ENCODE measurements around the gene KLHDC9. TPM values are rescaled to one million over a fixed set of nuclear protein-coding genes. Genes with fewer than 3 reads are reported as not detected.

KLHDC9 gene
- total and polyA plus RNA-seq, 9 of the 15 experiments (the other 6 are each of a cell fraction or from before 2014, with no cell fraction given), result not detected

GRCh38 chr1:161131523-161132409 lies 33.6 kb downstream of the KLHDC9 start (continued):
- TF ChIP-seq MBD1 (CRISPR knock-in tag; IDR thresholded peaks at IDR 0.05), result no peak
- no peak for TF ChIP-seq POLR2AphosphoS2 (IDR thresholded peaks at IDR 0.05; ENCODE audit: low read length)
- TF ChIP-seq, protein P1, sequence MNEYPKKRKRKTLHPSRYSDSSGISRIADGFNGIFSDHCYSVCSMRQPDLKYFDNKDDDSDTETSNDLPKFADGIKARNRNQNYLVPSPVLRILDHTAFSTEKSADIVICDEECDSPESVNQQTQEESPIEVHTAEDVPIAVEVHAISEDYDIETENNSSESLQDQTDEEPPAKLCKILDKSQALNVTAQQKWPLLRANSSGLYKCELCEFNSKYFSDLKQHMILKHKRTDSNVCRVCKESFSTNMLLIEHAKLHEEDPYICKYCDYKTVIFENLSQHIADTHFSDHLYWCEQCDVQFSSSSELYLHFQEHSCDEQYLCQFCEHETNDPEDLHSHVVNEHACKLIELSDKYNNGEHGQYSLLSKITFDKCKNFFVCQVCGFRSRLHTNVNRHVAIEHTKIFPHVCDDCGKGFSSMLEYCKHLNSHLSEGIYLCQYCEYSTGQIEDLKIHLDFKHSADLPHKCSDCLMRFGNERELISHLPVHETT (CRISPR knock-in tag; conservative IDR thresholded peaks at IDR 0.05 in 1 of 2, IDR thresholded peaks at IDR 0.05 in 1 of 2), result no peak
- TF ChIP-seq, protein P2, sequence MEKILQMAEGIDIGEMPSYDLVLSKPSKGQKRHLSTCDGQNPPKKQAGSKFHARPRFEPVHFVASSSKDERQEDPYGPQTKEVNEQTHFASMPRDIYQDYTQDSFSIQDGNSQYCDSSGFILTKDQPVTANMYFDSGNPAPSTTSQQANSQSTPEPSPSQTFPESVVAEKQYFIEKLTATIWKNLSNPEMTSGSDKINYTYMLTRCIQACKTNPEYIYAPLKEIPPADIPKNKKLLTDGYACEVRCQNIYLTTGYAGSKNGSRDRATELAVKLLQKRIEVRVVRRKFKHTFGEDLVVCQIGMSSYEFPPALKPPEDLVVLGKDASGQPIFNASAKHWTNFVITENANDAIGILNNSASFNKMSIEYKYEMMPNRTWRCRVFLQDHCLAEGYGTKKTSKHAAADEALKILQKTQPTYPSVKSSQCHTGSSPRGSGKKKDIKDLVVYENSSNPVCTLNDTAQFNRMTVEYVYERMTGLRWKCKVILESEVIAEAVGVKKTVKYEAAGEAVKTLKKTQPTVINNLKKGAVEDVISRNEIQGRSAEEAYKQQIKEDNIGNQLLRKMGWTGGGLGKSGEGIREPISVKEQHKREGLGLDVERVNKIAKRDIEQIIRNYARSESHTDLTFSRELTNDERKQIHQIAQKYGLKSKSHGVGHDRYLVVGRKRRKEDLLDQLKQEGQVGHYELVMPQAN (IDR thresholded peaks at IDR 0.05; ENCODE audit: borderline replicate concordance), result no peak
- TF ChIP-seq TARDBP (IDR thresholded peaks at IDR 0.05), result no peak
- TF ChIP-seq HINFP (tag; conservative IDR thresholded peaks at IDR 0.05; ENCODE audit: low read depth), result no peak
- TF ChIP-seq SMC3 (conservative IDR thresholded peaks at IDR 0.05; ENCODE audit: insufficient read depth, low read depth, low read length), result no peak
- TF ChIP-seq BDP1 (IDR thresholded peaks at IDR 0.05; ENCODE audit: insufficient read depth, insufficient read length), result no peak
- no peak for TF ChIP-seq MXI1 (IDR thresholded peaks at IDR 0.05; ENCODE audit: low read depth, low read length)
- no peak for TF ChIP-seq KDM2B (CRISPR knock-in tag; IDR thresholded peaks at IDR 0.05)
- no peak for TF ChIP-seq ZNF699 (CRISPR knock-in tag; IDR thresholded peaks at IDR 0.05; ENCODE audit: insufficient replicate concordance)
- no peak for TF ChIP-seq ZNF785 (CRISPR knock-in tag; IDR thresholded peaks at IDR 0.05)
- no peak for TF ChIP-seq FOXM1 (IDR thresholded peaks at IDR 0.05; ENCODE audit: low read depth)
- TF ChIP-seq FOXM1 (CRISPR knock-in tag; IDR thresholded peaks at IDR 0.05; ENCODE audit: low read depth), result no peak
- TF ChIP-seq CBFB (CRISPR knock-in tag; IDR thresholded peaks at IDR 0.05), result no peak
- TF ChIP-seq MED1 (CRISPR knock-in tag; IDR thresholded peaks at IDR 0.05; ENCODE audit: borderline replicate concordance), result no peak
- no peak for TF ChIP-seq CHD4 (IDR thresholded peaks at IDR 0.05; ENCODE audit: insufficient read depth, insufficient replicate concordance, low read depth, low read length, poor library complexity, severe bottlenecking)
- TF ChIP-seq TFAM (CRISPR knock-in tag; conservative IDR thresholded peaks at IDR 0.05), result no peak
- 0 out of 2 replicates have a peak, but pooled peaks have one; percentile 19 for TF ChIP-seq ARID2 (IDR thresholded peaks at IDR 0.05)

All from K562 (cell line).